ENCODE measurements around the gene ZXDC. TPM values are rescaled to one million over a fixed set of nuclear protein-coding genes. Genes with fewer than 3 reads are reported as not detected.

Gene ZXDC
- total RNA-seq, 1 donor from 2014 or later = 29.4 TPM

GRCh38 chr3:126424751-126425150 is 50.9 kb downstream of the ZXDC start:
- Mint-ChIP-seq H3K4me3 (no peak overlapping the region), H3K4me1 (no peaks in the 10 kb centered on the region), H3K27ac (no peak overlapping the region), H3K27me3 (no peaks in the 10 kb centered on the region), H3K9me3 (peaks cover 13% of the 10 kb centered on the region), H3K36me3 (ENCODE audit: low read depth) (peaks cover 2% of the 10 kb centered on the region)
- intact Hi-C loops (cut with micrococcal nuclease) = no loop called here
- no peak for DNase-seq

GRCh38 chr3:126424039-126424717 is 51.5 kb downstream of the ZXDC start:
- peaks cover 2% of the 10 kb centered on the region for H3K36me3 Mint-ChIP-seq (ENCODE audit: low read depth)
- H3K4me3 Mint-ChIP-seq = no peak overlapping the region
- no peak overlapping the region for H3K27ac Mint-ChIP-seq
- DNase-seq = no peak
- H3K9me3 Mint-ChIP-seq = peaks cover 13% of the 10 kb centered on the region
- intact Hi-C loops (cut with micrococcal nuclease) = no loop called here
- no peaks in the 10 kb centered on the region for H3K4me1 Mint-ChIP-seq
- no peaks in the 10 kb centered on the region for H3K27me3 Mint-ChIP-seq

- intact Hi-C loops (cut with micrococcal nuclease) = no loop called here
- no peak overlapping the region for H3K4me3 Mint-ChIP-seq
- H3K27ac Mint-ChIP-seq = no peak overlapping the region
Observed at GRCh38 chr3:126423191-126424038, 52.3 kb downstream of the ZXDC start.

GRCh38 chr3:126422571-126423091 is 53.1 kb downstream of the ZXDC start:
- H3K4me3 Mint-ChIP-seq = no peak overlapping the region
- no peaks in the 10 kb centered on the region for H3K27me3 Mint-ChIP-seq
- intact Hi-C loops (cut with micrococcal nuclease) = no loop called here
- no peaks in the 10 kb centered on the region for H3K4me1 Mint-ChIP-seq
- H3K36me3 Mint-ChIP-seq (ENCODE audit: low read depth) = peaks cover 2% of the 10 kb centered on the region
- H3K27ac Mint-ChIP-seq = no peak overlapping the region
- DNase-seq = no peak
- H3K9me3 Mint-ChIP-seq = peaks cover 13% of the 10 kb centered on the region

More at GRCh38 chr3:126423191-126424038, 52.3 kb downstream of the ZXDC start:
- Mint-ChIP-seq H3K36me3 (ENCODE audit: low read depth) (peaks cover 2% of the 10 kb centered on the region), H3K27me3 (no peaks in the 10 kb centered on the region), H3K9me3 (peaks cover 13% of the 10 kb centered on the region), H3K4me1 (no peaks in the 10 kb centered on the region)
- DNase-seq = no peak

GRCh38 chr3:126422121-126422520 is 53.6 kb downstream of the ZXDC start:
- Mint-ChIP-seq H3K27me3 (no peaks in the 10 kb centered on the region), H3K4me3 (no peak overlapping the region), H3K36me3 (ENCODE audit: low read depth) (peaks cover 2% of the 10 kb centered on the region), H3K9me3 (peaks cover 13% of the 10 kb centered on the region), H3K4me1 (no peaks in the 10 kb centered on the region), H3K27ac (no peak overlapping the region)
- intact Hi-C loops (cut with micrococcal nuclease) = no loop called here
- DNase-seq = no peak

GRCh38 chr3:126421573-126422119 is 54.0 kb downstream of the ZXDC start:
- peaks cover under 1% of the 10 kb centered on the region for H3K36me3 Mint-ChIP-seq (ENCODE audit: low read depth)
- no peaks in the 10 kb centered on the region for H3K27me3 Mint-ChIP-seq
- H3K4me1 Mint-ChIP-seq = no peaks in the 10 kb centered on the region
- H3K4me3 Mint-ChIP-seq = no peak overlapping the region
- H3K27ac Mint-ChIP-seq = no peak overlapping the region
- intact Hi-C loops (cut with micrococcal nuclease) = no loop called here
- peaks cover 9% of the 10 kb centered on the region for H3K9me3 Mint-ChIP-seq
- DNase-seq = no peak

GRCh38 chr3:126419886-126420786 is 55.6 kb downstream of the ZXDC start:
- Mint-ChIP-seq H3K9me3 (no peaks in the 10 kb centered on the region), H3K4me3 (no peak overlapping the region), H3K4me1 (no peaks in the 10 kb centered on the region), H3K27ac (no peak overlapping the region), H3K36me3 (ENCODE audit: low read depth) (no peaks in the 10 kb centered on the region), H3K27me3 (no peaks in the 10 kb centered on the region)
- no peak for DNase-seq
- intact Hi-C loops (cut with micrococcal nuclease) = no loop called here

- DNase-seq = no peak
- Mint-ChIP-seq H3K27me3 (peaks cover 2% of the 10 kb centered on the region), H3K36me3 (ENCODE audit: low read depth) (no peaks in the 10 kb centered on the region), H3K4me3 (no peak overlapping the region), H3K4me1 (no peaks in the 10 kb centered on the region), H3K27ac (no peak overlapping the region), H3K9me3 (no peaks in the 10 kb centered on the region)
- intact Hi-C loops (cut with micrococcal nuclease) = no loop called here
Observed at GRCh38 chr3:126419151-126419703, 56.5 kb downstream of the ZXDC start.

GRCh38 chr3:126418661-126419131 is 57.0 kb downstream of the ZXDC start:
- peaks cover 2% of the 10 kb centered on the region for H3K27me3 Mint-ChIP-seq
- no peaks in the 10 kb centered on the region for H3K9me3 Mint-ChIP-seq
- no peak overlapping the region for H3K27ac Mint-ChIP-seq
- no peak for DNase-seq
- intact Hi-C loops (cut with micrococcal nuclease) = no loop called here
- H3K36me3 Mint-ChIP-seq (ENCODE audit: low read depth) = no peaks in the 10 kb centered on the region
- no peaks in the 10 kb centered on the region for H3K4me1 Mint-ChIP-seq
- no peak overlapping the region for H3K4me3 Mint-ChIP-seq

- no peak for DNase-seq
- H3K4me1 Mint-ChIP-seq = no peaks in the 10 kb centered on the region
- intact Hi-C loops (cut with micrococcal nuclease) = no loop called here
- no peak overlapping the region for H3K27ac Mint-ChIP-seq
- H3K9me3 Mint-ChIP-seq = no peaks in the 10 kb centered on the region
- H3K36me3 Mint-ChIP-seq (ENCODE audit: low read depth) = no peaks in the 10 kb centered on the region
- H3K4me3 Mint-ChIP-seq = no peak overlapping the region
- H3K27me3 Mint-ChIP-seq = peaks cover 2% of the 10 kb centered on the region
Observed at GRCh38 chr3:126417981-126418530, 57.6 kb downstream of the ZXDC start.

- Mint-ChIP-seq H3K9me3 (no peaks in the 10 kb centered on the region), H3K27ac (no peak overlapping the region), H3K4me1 (no peaks in the 10 kb centered on the region), H3K27me3 (peaks cover 3% of the 10 kb centered on the region), H3K4me3 (no peak overlapping the region), H3K36me3 (ENCODE audit: low read depth) (no peaks in the 10 kb centered on the region)
- intact Hi-C loops (cut with micrococcal nuclease) = no loop called here
- no peak for DNase-seq
Observed at GRCh38 chr3:126417515-126417914, 58.2 kb downstream of the ZXDC start.

- H3K36me3 Mint-ChIP-seq (ENCODE audit: low read depth) = no peaks in the 10 kb centered on the region
Observed at GRCh38 chr3:126416943-126417342, 58.7 kb downstream of the ZXDC start.

More at GRCh38 chr3:126416943-126417342, 58.7 kb downstream of the ZXDC start:
- Mint-ChIP-seq H3K4me1 (no peaks in the 10 kb centered on the region), H3K9me3 (no peaks in the 10 kb centered on the region), H3K27ac (no peak overlapping the region), H3K27me3 (peaks cover 6% of the 10 kb centered on the region), H3K4me3 (no peak overlapping the region)
- DNase-seq = no peak
- intact Hi-C loops (cut with micrococcal nuclease) = no loop called here

Data from activated CD4-positive, alpha-beta T cell treated with anti-CD3 and anti-CD28 coated beads, Interleukin-2, amount 10 ng/mL, durations not matched to agents 24 days and 14 days (primary cell).